ENCODE measurements around the gene STIMATE. TPM values are rescaled to one million over a fixed set of nuclear protein-coding genes. Genes with fewer than 3 reads are reported as not detected.

The STIMATE gene
- total and polyA plus RNA-seq, 2 experiments from 2014 or later = 11.2 to 23.6 TPM

- Mint-ChIP-seq H3K27ac (no peak overlapping the region), H3K27me3 (ENCODE audit: insufficient read depth, low read depth, poor library complexity) (peaks cover 26% of the 10 kb centered on the region), H3K4me3 (no peak overlapping the region), H3K9me3 (no peaks in the 10 kb centered on the region), H3K4me1 (no peaks in the 10 kb centered on the region; the same call in 2 of the 3 replicates), H3K36me3 (ENCODE audit: low read depth) (no peaks in the 10 kb centered on the region; the same call in 2 of the 3 replicates)
- Histone ChIP-seq H3K4me3 (no peak overlapping the region), H3K9me2 (ENCODE audit: insufficient read depth) (no peaks in the 10 kb centered on the region), H3K27me3 (ENCODE audit: insufficient read depth) (no peaks in the 10 kb centered on the region), H3F3A (replicated peaks; ENCODE audit: low read depth) (no peaks in the 10 kb centered on the region), H3K79me2 (replicated peaks; ENCODE audit: insufficient read depth) (no peaks in the 10 kb centered on the region), H4K20me1 (replicated peaks; ENCODE audit: insufficient read depth) (no peaks in the 10 kb centered on the region), H3K4me1 (ENCODE audit: insufficient read depth) (no peaks in the 10 kb centered on the region), H2AFZ (no peak overlapping the region), H3K36me3 (ENCODE audit: insufficient read depth) (no peaks in the 10 kb centered on the region), H3K4me2 (no peak overlapping the region), H3K27ac (ENCODE audit: low read depth) (no peak overlapping the region)
- ATAC-seq = no peak
- no peak for DNase-seq (ENCODE audit: low spot score)
- TF ChIP-seq ZNF114 (CRISPR knock-in tag; IDR thresholded peaks at IDR 0.05) (no peak), ZNF331 (CRISPR knock-in tag; IDR thresholded peaks at IDR 0.05; ENCODE audit: low read depth) (no peak), POLR2AphosphoS5 (IDR thresholded peaks at IDR 0.05; ENCODE audit: low read depth) (no peak), ETS1 (IDR thresholded peaks at IDR 0.05) (no peak), JUNB (IDR thresholded peaks at IDR 0.05; ENCODE audit: unreplicated experiment) (no peak), NANOG (IDR thresholded peaks at IDR 0.05; ENCODE audit: borderline replicate concordance) (no peak), ZNF462 (CRISPR knock-in tag; IDR thresholded peaks at IDR 0.05) (no peak), STAT1 (IDR thresholded peaks at IDR 0.05; ENCODE audit: unreplicated experiment) (no peak), EZH2phosphoT487 (IDR thresholded peaks at IDR 0.05; ENCODE audit: unreplicated experiment) (no peak), EZH2 (IDR thresholded peaks at IDR 0.05; ENCODE audit: low read depth, unreplicated experiment) (no peak)
These were observed 107.0 kb downstream of the STIMATE start for GRCh38 chr3:52790337-52790736.

All from GM23338 (cell line).